ENCODE measurements around the gene SERTAD3. TPM values are rescaled to one million over a fixed set of nuclear protein-coding genes. Genes with fewer than 3 reads are reported as not detected.
A peak's percentile ranks its signal among the peaks of the same experiment; 100 is the strongest.

Gene SERTAD3
- total RNA-seq, 1 donor from 2014 or later = 30.7 TPM

- no peak for TF ChIP-seq CTCF (IDR thresholded peaks at IDR 0.05)
- ATAC-seq = no peak
- DNase-seq = no peak
- Histone ChIP-seq H3K27ac (no peak overlapping the region), H3K4me1 (peaks cover 21% of the 10 kb centered on the region), H3K9me3 (no peaks in the 10 kb centered on the region), H3K4me3 (no peak overlapping the region), H3K36me3 (peaks cover 36% of the 10 kb centered on the region), H3K27me3 (ENCODE audit: low read depth) (no peaks in the 10 kb centered on the region)
- intact Hi-C loops (cut with DNase I) = no loop called here
Observed at GRCh38 chr19:40396886-40397567, 47.1 kb downstream of the SERTAD3 start.

- DNase-seq (no peak), ATAC-seq (no peak)
- H3K36me3 ChIP-seq = peaks cover 30% of the 10 kb centered on the region
- H3K27me3 ChIP-seq (ENCODE audit: low read depth) = no peaks in the 10 kb centered on the region
- H3K4me3 ChIP-seq = no peak overlapping the region
- H3K4me1 ChIP-seq = peaks cover 23% of the 10 kb centered on the region
- no peaks in the 10 kb centered on the region for H3K9me3 ChIP-seq
- no peak for TF ChIP-seq CTCF (IDR thresholded peaks at IDR 0.05)
- H3K27ac ChIP-seq = no peak overlapping the region
- intact Hi-C loops (cut with DNase I) = no loop called here
Observed at GRCh38 chr19:40395956-40396355, 48.2 kb downstream of the SERTAD3 start.

- peaks cover 24% of the 10 kb centered on the region for H3K36me3 ChIP-seq
- intact Hi-C loops (cut with DNase I) = no loop called here
- H3K27me3 ChIP-seq (ENCODE audit: low read depth) = no peaks in the 10 kb centered on the region
- no peak for TF ChIP-seq CTCF (IDR thresholded peaks at IDR 0.05)
- H3K27ac ChIP-seq = no peak overlapping the region
- peaks cover 23% of the 10 kb centered on the region for H3K4me1 ChIP-seq
- DNase-seq = no peak
- H3K9me3 ChIP-seq = no peaks in the 10 kb centered on the region
- no peak overlapping the region for H3K4me3 ChIP-seq
- no peak for ATAC-seq
Observed at GRCh38 chr19:40394816-40395210, 49.3 kb downstream of the SERTAD3 start.

- Histone ChIP-seq H3K4me3 (no peak overlapping the region), H3K4me1 (peaks cover 23% of the 10 kb centered on the region), H3K36me3 (peaks cover 24% of the 10 kb centered on the region), H3K9me3 (no peaks in the 10 kb centered on the region), H3K27me3 (ENCODE audit: low read depth) (no peaks in the 10 kb centered on the region), H3K27ac (no peak overlapping the region)
- DNase-seq = no peak
- ATAC-seq = no peak
- intact Hi-C loops (cut with DNase I) = no loop called here
- TF ChIP-seq CTCF (IDR thresholded peaks at IDR 0.05) = no peak
Observed at GRCh38 chr19:40393894-40394815, 50.0 kb downstream of the SERTAD3 start.

- peak; percentile 70 to 81 for ATAC-seq
- peak; percentile 51 for TF ChIP-seq CTCF (IDR thresholded peaks at IDR 0.05)
- no peak overlapping the region for H3K4me3 ChIP-seq
- no peaks in the 10 kb centered on the region for H3K27me3 ChIP-seq (ENCODE audit: low read depth)
- H3K36me3 ChIP-seq = peaks cover 24% of the 10 kb centered on the region
- no peaks in the 10 kb centered on the region for H3K9me3 ChIP-seq
- peak overlapping the region; percentile 41 for H3K27ac ChIP-seq
- DNase-seq = peak; percentile 77
- peaks cover 15% of the 10 kb centered on the region for H3K4me1 ChIP-seq
- intact Hi-C loops (cut with DNase I) = no loop called here
Observed at GRCh38 chr19:40392894-40393517, 51.1 kb downstream of the SERTAD3 start.

Measured in lower lobe of right lung (tissue), 2 donors.